GM23248 (cell line): ENCODE data around the gene RTN4R.
"Not testable (repeated sequence)": the region's sequence is repeated elsewhere in the genome, so short reads cannot be mapped to it uniquely, and the experiment has no call there.

Experiments used
- EZH2 ChIP-seq: fragments of 200-600 bp; sonication (generic); IDR thresholded peaks from 2 replicates; pipeline ENCODE4 v1.6.1; 2018; ENCODE audit warnings: antibody characterized with exemption, mild to moderate bottlenecking; ENCODE audit not compliant: insufficient read depth, poor library complexity, severe bottlenecking
- EZH2phosphoT487 ChIP-seq: fragments of 200-600 bp; sonication (generic); IDR thresholded peaks from 2 replicates; pipeline ENCODE4 v1.6.1; 2018; ENCODE audit warnings: antibody characterized with exemption, moderate library complexity, mild to moderate bottlenecking, low read depth; ENCODE audit not compliant: insufficient read depth

- TF ChIP-seq EZH2, EZH2phosphoT487: not testable (repeated sequence)
Measured at GRCh38 chr22:20313306-20314077, 45.4 kb upstream of the RTN4R start.
